ENCODE measurements around the gene SLK.

The SLK gene

GRCh38 chr10:104045151-104046089, 78.5 kb downstream of the SLK start:
- no peak for TF ChIP-seq SIN3A (IDR thresholded peaks at IDR 0.05; ENCODE audit: borderline replicate concordance, insufficient read depth, low read length)
- TF ChIP-seq FOXP2 (optimal IDR thresholded peaks at IDR 0.05; ENCODE audit: borderline replicate concordance, extremely low read depth, extremely low read length, insufficient read depth), result no peak
- TF ChIP-seq REST (IDR thresholded peaks at IDR 0.05; ENCODE audit: insufficient read depth in 1 of 2, low read depth in 2 of 2, low read length in 2 of 2), result no peak
- no peak for TF ChIP-seq POLR2AphosphoS5 (IDR thresholded peaks at IDR 0.05; ENCODE audit: low read depth, low read length)
- TF ChIP-seq TAF1 (IDR thresholded peaks at IDR 0.05; ENCODE audit: borderline replicate concordance, insufficient read depth, low read length), result no peak

GRCh38 chr10:104046651-104047050, 79.7 kb downstream of the SLK start:
- TF ChIP-seq TAF1 (IDR thresholded peaks at IDR 0.05; ENCODE audit: borderline replicate concordance, insufficient read depth, low read length) (no peak), POLR2AphosphoS5 (IDR thresholded peaks at IDR 0.05; ENCODE audit: low read depth, low read length) (no peak), FOXP2 (optimal IDR thresholded peaks at IDR 0.05; ENCODE audit: borderline replicate concordance, extremely low read depth, extremely low read length, insufficient read depth) (no peak), SIN3A (IDR thresholded peaks at IDR 0.05; ENCODE audit: borderline replicate concordance, insufficient read depth, low read length) (no peak), REST (IDR thresholded peaks at IDR 0.05; ENCODE audit: insufficient read depth in 1 of 2, low read depth in 2 of 2, low read length in 2 of 2) (no peak)

DNA sequence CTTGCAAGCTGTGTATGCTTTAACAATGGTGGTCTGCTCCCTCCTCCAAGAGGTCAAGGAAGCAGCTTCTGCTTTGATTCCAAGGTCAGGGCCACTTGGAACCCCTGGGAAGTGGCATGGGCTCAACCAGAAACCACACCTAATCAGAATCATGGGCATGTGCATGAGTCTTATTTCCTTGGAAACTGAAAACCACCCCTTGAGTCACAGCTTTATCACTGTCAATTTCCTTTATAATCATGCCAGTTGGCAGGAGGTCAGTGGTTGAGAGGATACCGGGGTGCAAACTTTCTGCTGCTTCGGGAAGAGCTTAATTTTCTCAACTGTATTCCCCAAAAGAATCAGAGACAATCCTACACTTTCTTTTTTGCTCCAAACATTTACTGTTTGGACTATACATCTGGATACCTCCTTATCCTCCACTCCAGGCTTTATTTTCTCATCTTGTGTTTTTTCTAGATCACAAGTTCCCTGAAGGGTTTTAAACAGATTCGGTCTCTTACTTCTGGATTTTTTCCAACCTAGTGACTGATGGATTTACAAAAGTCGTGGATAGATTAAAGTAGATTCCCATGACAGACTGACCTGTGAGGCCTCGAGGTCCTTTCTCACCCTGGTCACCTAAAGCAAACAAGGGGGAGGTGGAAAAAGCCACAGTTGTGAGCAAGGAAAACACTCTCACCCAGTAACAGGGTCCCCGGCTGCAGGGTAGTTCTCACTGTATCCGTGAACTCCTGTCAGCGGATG, 82.7 kb downstream of the SLK start:
- TF ChIP-seq FOXP2 (optimal IDR thresholded peaks at IDR 0.05; ENCODE audit: borderline replicate concordance, extremely low read depth, extremely low read length, insufficient read depth), result no peak
- no peak for TF ChIP-seq POLR2AphosphoS5 (IDR thresholded peaks at IDR 0.05; ENCODE audit: low read depth, low read length)
- TF ChIP-seq SIN3A (IDR thresholded peaks at IDR 0.05; ENCODE audit: borderline replicate concordance, insufficient read depth, low read length), result no peak

- TF ChIP-seq REST (IDR thresholded peaks at IDR 0.05; ENCODE audit: insufficient read depth in 1 of 2, low read depth in 2 of 2, low read length in 2 of 2) (no peak), POLR2AphosphoS5 (IDR thresholded peaks at IDR 0.05; ENCODE audit: low read depth, low read length) (no peak), FOXP2 (optimal IDR thresholded peaks at IDR 0.05; ENCODE audit: borderline replicate concordance, extremely low read depth, extremely low read length, insufficient read depth) (no peak), TAF1 (IDR thresholded peaks at IDR 0.05; ENCODE audit: borderline replicate concordance, insufficient read depth, low read length) (no peak), SIN3A (IDR thresholded peaks at IDR 0.05; ENCODE audit: borderline replicate concordance, insufficient read depth, low read length) (no peak)
These were observed 85.5 kb downstream of the SLK start for GRCh38 chr10:104052431-104052830.

DNA sequence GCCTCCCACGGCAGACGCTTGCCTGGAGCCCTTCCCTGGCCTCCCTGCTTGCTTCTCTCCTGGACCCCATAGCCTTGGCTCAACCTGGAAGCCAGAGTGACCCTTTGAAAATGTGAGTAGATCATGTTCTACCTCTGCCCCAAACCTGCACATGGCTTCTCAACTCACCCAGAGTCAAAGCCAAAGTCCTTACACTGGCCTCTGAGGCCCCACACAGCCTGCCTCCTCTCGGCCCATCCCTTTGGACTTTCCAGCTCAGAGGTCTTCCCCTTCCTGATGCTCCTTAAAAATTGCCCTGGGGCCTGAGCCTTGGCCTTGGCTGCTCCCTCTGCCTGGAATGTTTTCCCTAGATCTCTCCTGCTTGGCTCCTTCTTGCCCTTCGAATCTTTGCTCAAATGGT, 86.3 kb downstream of the SLK start:
- TF ChIP-seq SIN3A (IDR thresholded peaks at IDR 0.05; ENCODE audit: borderline replicate concordance, insufficient read depth, low read length), result no peak
- TF ChIP-seq REST (IDR thresholded peaks at IDR 0.05; ENCODE audit: insufficient read depth in 1 of 2, low read depth in 2 of 2, low read length in 2 of 2), result no peak
- no peak for TF ChIP-seq POLR2AphosphoS5 (IDR thresholded peaks at IDR 0.05; ENCODE audit: low read depth, low read length)
- no peak for TF ChIP-seq FOXP2 (optimal IDR thresholded peaks at IDR 0.05; ENCODE audit: borderline replicate concordance, extremely low read depth, extremely low read length, insufficient read depth)

Data from PFSK-1 (cell line).